SU-DHL-6 (cell line): ENCODE measurements around the gene ZDHHC19.

Experiments used
- H2AFZ ChIP-seq: fragments of 200-600 bp; sonication (generic); 2 replicates; pipeline ENCODE4 v1.6.1; 2014; ENCODE audit warnings: low read depth, mild to moderate bottlenecking, moderate library complexity, mixed read lengths, antibody characterized with exemption, low read length; ENCODE audit not compliant: severe bottlenecking
- H3F3A ChIP-seq: fragments of 200-600 bp; shearing (Covaris generic); 2 replicates; pipeline ENCODE4 v1.6.0; 2016; ENCODE audit warnings: antibody characterized with exemption, mild to moderate bottlenecking; ENCODE audit not compliant: insufficient read depth
- H3K27ac ChIP-seq: fragments of 200-600 bp; sonication (generic); 2 replicates; pipeline ENCODE4 v1.5.1; 2016; ENCODE audit warnings: low read depth, mild to moderate bottlenecking, low read length, moderate library complexity, mixed read lengths
- H3K27me3 ChIP-seq: fragments of 200-600 bp; sonication (generic), shearing (Covaris generic); 2 replicates; pipeline ENCODE4 v1.6.0; 2014; ENCODE audit warnings: mild to moderate bottlenecking, low read length
- H3K36me3 ChIP-seq: fragments of 200-600 bp; sonication (generic); 2 replicates; pipeline ENCODE4 v1.6.1; 2014; ENCODE audit warnings: mild to moderate bottlenecking, low read length, mixed read lengths
- H3K4me2 ChIP-seq: fragments of 300-600, 200-600 bp; shearing (Covaris generic), sonication (generic); 2 replicates; pipeline ENCODE4 v1.6.0; 2014; ENCODE audit warnings: low read length, low read depth, mild to moderate bottlenecking; ENCODE audit not compliant: poor library complexity, severe bottlenecking
- H3K4me3 ChIP-seq: fragments of 200-600 bp; sonication (generic); 2 replicates; pipeline ENCODE4 v1.5.1; 2014; ENCODE audit warnings: antibody characterized with exemption, low read length, mild to moderate bottlenecking, mixed read lengths; ENCODE audit not compliant: insufficient read depth, poor library complexity, severe bottlenecking
- H3K79me2 ChIP-seq: fragments of 200-600 bp; sonication (generic); 2 replicates; pipeline ENCODE4 v1.6.1; 2014; ENCODE audit warnings: mild to moderate bottlenecking, low read length, moderate library complexity; ENCODE audit not compliant: insufficient read depth
- H3K9ac ChIP-seq: fragments of 200-600 bp; sonication (generic); 2 replicates; pipeline ENCODE4 v1.7.0; 2014; ENCODE audit warnings: mild to moderate bottlenecking, low read length
- H3K9me2 ChIP-seq: fragments of 200-600 bp; sonication (generic); replicated peaks from 2 replicates; pipeline ENCODE4 v1.6.1; 2014; ENCODE audit warnings: low read length; ENCODE audit not compliant: insufficient read depth
- H3K9me3 ChIP-seq: fragments of 200-600 bp; sonication (generic); 2 replicates; pipeline ENCODE4 v1.6.1; 2014; ENCODE audit warnings: low read length, mixed read lengths; ENCODE audit not compliant: insufficient read depth
- H4K20me1 ChIP-seq: fragments of 200-600 bp; sonication (generic); 2 replicates; pipeline ENCODE4 v1.6.1; 2014; ENCODE audit warnings: low read depth, mild to moderate bottlenecking, antibody characterized with exemption, low read length, moderate library complexity, mixed read lengths
- CTCF ChIP-seq: fragments of 200-600 bp; sonication (generic); IDR thresholded peaks from one replicate; pipeline ENCODE4 v1.5.1; 2017; ENCODE audit warnings: antibody characterized with exemption, mild to moderate bottlenecking, low read length, moderate library complexity; ENCODE audit not compliant: insufficient read depth, poor library complexity, severe bottlenecking
- EZH2phosphoT487 ChIP-seq: fragments of 200-600 bp; sonication (generic), shearing (Covaris generic); conservative IDR thresholded peaks from 2 replicates; pipeline ENCODE4 v1.6.1; 2018; ENCODE audit warnings: mild to moderate bottlenecking, antibody characterized with exemption, low read length, moderate library complexity, mixed read lengths

Gene ZDHHC19

GRCh38 chr3:196222876-196223595, 11.8 kb upstream of the ZDHHC19 start:
- no peak overlapping the region for H3K9ac ChIP-seq
- no peaks in the 10 kb centered on the region for H3K9me2 ChIP-seq
- H3K27me3 ChIP-seq: no peaks in the 10 kb centered on the region
- H3K27ac ChIP-seq: no peak overlapping the region
- no peak overlapping the region for H2AFZ ChIP-seq
- no peaks in the 10 kb centered on the region for H3F3A ChIP-seq
- no peaks in the 10 kb centered on the region for H3K79me2 ChIP-seq
- no peaks in the 10 kb centered on the region for H4K20me1 ChIP-seq
- H3K4me3 ChIP-seq: no peak overlapping the region
- TF ChIP-seq EZH2phosphoT487 (no peak), CTCF (no peak)
- H3K36me3 ChIP-seq: no peaks in the 10 kb centered on the region
- no peak overlapping the region for H3K4me2 ChIP-seq
- H3K9me3 ChIP-seq: no peaks in the 10 kb centered on the region

- Histone ChIP-seq H3K27ac (no peak overlapping the region), H3K9me2 (no peaks in the 10 kb centered on the region), H4K20me1 (no peaks in the 10 kb centered on the region), H3K79me2 (no peaks in the 10 kb centered on the region), H2AFZ (no peak overlapping the region), H3K27me3 (no peaks in the 10 kb centered on the region), H3F3A (no peaks in the 10 kb centered on the region), H3K9ac (no peak overlapping the region), H3K4me3 (no peak overlapping the region), H3K4me2 (no peak overlapping the region), H3K9me3 (no peaks in the 10 kb centered on the region), H3K36me3 (no peaks in the 10 kb centered on the region)
- no peak for TF ChIP-seq EZH2phosphoT487
- no peak for TF ChIP-seq CTCF
Measured at GRCh38 chr3:196220991-196221390, 9.8 kb upstream of the ZDHHC19 start.

GRCh38 chr3:196220587-196220986, 9.4 kb upstream of the ZDHHC19 start:
- Histone ChIP-seq H3K27me3 (no peaks in the 10 kb centered on the region), H2AFZ (no peak overlapping the region), H3K4me2 (no peak overlapping the region), H3K79me2 (no peaks in the 10 kb centered on the region), H3K36me3 (no peaks in the 10 kb centered on the region), H4K20me1 (no peaks in the 10 kb centered on the region), H3K27ac (no peak overlapping the region), H3K9me2 (no peaks in the 10 kb centered on the region), H3F3A (no peaks in the 10 kb centered on the region), H3K9me3 (no peaks in the 10 kb centered on the region), H3K9ac (no peak overlapping the region), H3K4me3 (no peak overlapping the region)
- TF ChIP-seq CTCF (no peak), EZH2phosphoT487 (no peak)
